HL-60 (cell line): ENCODE results near the gene CDK19.
A peak's percentile ranks its signal among the peaks of the same experiment; 100 is the strongest.
"Not testable (repeated sequence)": the region's sequence is repeated elsewhere in the genome, so short reads cannot be mapped to it uniquely, and the experiment has no call there.

Experiments used
- DNase-seq, 2 experiments: peaks; one replicate each; pipeline ENCODE4 v3.0.0-alpha.2; 2010 to 2020; ENCODE audit warnings: low read depth in 1 of 2, low spot score in 1 of 2
- H3K27ac ChIP-seq: fragments of 250-450 bp; sonication (Bioruptor Pico); replicated peaks from 2 replicates; pipeline ENCODE4 v1.5.1; 2020; ENCODE audit warnings: mild to moderate bottlenecking, moderate library complexity
- H3K27me3 ChIP-seq: fragments of 250-450 bp; sonication (Bioruptor Pico); 2 replicates; pipeline ENCODE4 v1.5.1; 2021; ENCODE audit warnings: mild to moderate bottlenecking, moderate library complexity; ENCODE audit not compliant: insufficient read depth, poor library complexity, severe bottlenecking
- H3K4me3 ChIP-seq: replicated peaks from 2 replicates; pipeline ENCODE4 v1.5.1; 2011; ENCODE audit warnings: mild to moderate bottlenecking, control low read depth, low read length; ENCODE audit not compliant: insufficient read depth
- GABPA ChIP-seq: IDR thresholded peaks from 2 replicates; pipeline ENCODE4 v1.6.1; 2012; ENCODE audit warnings: low read depth
- POLR2AphosphoS5 ChIP-seq: IDR thresholded peaks from 2 replicates; pipeline ENCODE4 v1.6.1; 2012; ENCODE audit warnings: low read depth
- REST ChIP-seq: IDR thresholded peaks from 2 replicates; pipeline ENCODE4 v1.6.1; 2012; ENCODE audit warnings: low read depth; ENCODE audit not compliant: insufficient replicate concordance
- SPI1 ChIP-seq: IDR thresholded peaks from 2 replicates; pipeline ENCODE4 v1.6.1; 2012; ENCODE audit warnings: low read depth, mild to moderate bottlenecking, borderline replicate concordance
- TF ChIP-seq, protein P1 (sequence below): IDR thresholded peaks from one replicate; pipeline ENCODE4 v1.5.1; 2011; ENCODE audit warnings: low read length, control low read depth, inconsistent platforms; ENCODE audit not compliant: insufficient read depth

Gene CDK19

DNA sequence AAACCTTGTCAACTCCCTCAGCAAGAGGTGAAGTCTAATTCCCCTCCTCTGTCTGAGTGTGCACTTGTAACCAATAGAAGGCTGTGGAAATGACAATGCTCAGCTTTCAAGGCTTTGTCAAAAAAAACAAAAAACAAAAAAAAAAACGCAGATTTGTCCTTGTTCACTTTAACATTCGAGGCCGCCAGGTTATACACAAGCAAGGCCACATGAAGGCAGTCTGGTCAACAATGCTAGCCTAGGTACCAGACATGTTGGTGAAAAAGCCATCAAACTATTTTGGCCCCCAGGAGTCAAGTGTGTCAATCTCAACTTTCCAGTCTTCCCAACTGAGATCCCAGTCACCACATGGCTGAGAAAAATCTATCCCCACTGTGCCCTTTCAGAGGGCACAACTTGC, 92.3 kb downstream of the CDK19 start:
- TF ChIP-seq SPI1 (no peak), POLR2AphosphoS5 (no peak), GABPA (no peak), REST (no peak)
- TF ChIP-seq, protein P1, sequence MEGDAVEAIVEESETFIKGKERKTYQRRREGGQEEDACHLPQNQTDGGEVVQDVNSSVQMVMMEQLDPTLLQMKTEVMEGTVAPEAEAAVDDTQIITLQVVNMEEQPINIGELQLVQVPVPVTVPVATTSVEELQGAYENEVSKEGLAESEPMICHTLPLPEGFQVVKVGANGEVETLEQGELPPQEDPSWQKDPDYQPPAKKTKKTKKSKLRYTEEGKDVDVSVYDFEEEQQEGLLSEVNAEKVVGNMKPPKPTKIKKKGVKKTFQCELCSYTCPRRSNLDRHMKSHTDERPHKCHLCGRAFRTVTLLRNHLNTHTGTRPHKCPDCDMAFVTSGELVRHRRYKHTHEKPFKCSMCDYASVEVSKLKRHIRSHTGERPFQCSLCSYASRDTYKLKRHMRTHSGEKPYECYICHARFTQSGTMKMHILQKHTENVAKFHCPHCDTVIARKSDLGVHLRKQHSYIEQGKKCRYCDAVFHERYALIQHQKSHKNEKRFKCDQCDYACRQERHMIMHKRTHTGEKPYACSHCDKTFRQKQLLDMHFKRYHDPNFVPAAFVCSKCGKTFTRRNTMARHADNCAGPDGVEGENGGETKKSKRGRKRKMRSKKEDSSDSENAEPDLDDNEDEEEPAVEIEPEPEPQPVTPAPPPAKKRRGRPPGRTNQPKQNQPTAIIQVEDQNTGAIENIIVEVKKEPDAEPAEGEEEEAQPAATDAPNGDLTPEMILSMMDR: no peak
- DNase-seq: no peak

GRCh38 chr6:110720066-110720465, 95.2 kb downstream of the CDK19 start:
- Histone ChIP-seq H3K27me3 (no peaks in the 10 kb centered on the region), H3K27ac (no peak overlapping the region), H3K4me3 (no peak overlapping the region)
- DNase-seq: no peak
- no peak for TF ChIP-seq REST
- TF ChIP-seq GABPA: no peak
- TF ChIP-seq, protein P1: no peak
- no peak for TF ChIP-seq SPI1
- TF ChIP-seq POLR2AphosphoS5: no peak

More for the DNA sequence above, 92.3 kb downstream of the CDK19 start:
- Histone ChIP-seq H3K27ac (no peak overlapping the region), H3K4me3 (no peak overlapping the region), H3K27me3 (no peaks in the 10 kb centered on the region)

GRCh38 chr6:110719601-110720000, 95.7 kb downstream of the CDK19 start:
- H3K27ac ChIP-seq, H3K27me3 ChIP-seq, H3K4me3 ChIP-seq: not testable (repeated sequence)
- peak in 1 of 2 experiments; percentile 60 for DNase-seq

DNA sequence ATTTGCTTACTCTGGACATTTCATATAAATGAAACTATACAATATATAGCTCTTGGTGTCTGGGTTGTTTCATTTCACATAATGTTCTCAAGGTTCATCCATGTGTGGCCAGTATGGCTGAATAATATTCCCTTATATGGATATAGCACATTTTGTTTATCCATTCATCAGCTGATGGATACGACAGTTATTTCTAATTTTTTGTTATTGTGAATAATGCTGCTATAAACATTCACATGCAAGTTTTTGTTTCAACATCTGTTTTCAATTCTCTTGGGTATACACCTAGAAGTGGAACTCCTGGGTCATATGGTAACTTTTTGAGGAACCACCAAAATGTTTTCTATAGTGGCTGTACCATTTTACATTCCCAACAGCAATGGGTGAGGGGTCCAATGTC, 101.1 kb downstream of the CDK19 start:
- no peak overlapping the region for H3K4me3 ChIP-seq
- no peak overlapping the region for H3K27ac ChIP-seq
- no peak for DNase-seq
- H3K27me3 ChIP-seq: no peaks in the 10 kb centered on the region
- TF ChIP-seq, protein P1: no peak
- TF ChIP-seq GABPA (no peak), POLR2AphosphoS5 (no peak), SPI1 (no peak), REST (no peak)
